Measurements from ENCODE around the gene ZNF536. TPM values are rescaled to one million over a fixed set of nuclear protein-coding genes. Genes with fewer than 3 reads are reported as not detected.

The ZNF536 gene
- total and polyA plus RNA-seq, 2 of the 13 experiments (the other 11 are each of a cell fraction or from before 2014, with no cell fraction given): not detected

DNA sequence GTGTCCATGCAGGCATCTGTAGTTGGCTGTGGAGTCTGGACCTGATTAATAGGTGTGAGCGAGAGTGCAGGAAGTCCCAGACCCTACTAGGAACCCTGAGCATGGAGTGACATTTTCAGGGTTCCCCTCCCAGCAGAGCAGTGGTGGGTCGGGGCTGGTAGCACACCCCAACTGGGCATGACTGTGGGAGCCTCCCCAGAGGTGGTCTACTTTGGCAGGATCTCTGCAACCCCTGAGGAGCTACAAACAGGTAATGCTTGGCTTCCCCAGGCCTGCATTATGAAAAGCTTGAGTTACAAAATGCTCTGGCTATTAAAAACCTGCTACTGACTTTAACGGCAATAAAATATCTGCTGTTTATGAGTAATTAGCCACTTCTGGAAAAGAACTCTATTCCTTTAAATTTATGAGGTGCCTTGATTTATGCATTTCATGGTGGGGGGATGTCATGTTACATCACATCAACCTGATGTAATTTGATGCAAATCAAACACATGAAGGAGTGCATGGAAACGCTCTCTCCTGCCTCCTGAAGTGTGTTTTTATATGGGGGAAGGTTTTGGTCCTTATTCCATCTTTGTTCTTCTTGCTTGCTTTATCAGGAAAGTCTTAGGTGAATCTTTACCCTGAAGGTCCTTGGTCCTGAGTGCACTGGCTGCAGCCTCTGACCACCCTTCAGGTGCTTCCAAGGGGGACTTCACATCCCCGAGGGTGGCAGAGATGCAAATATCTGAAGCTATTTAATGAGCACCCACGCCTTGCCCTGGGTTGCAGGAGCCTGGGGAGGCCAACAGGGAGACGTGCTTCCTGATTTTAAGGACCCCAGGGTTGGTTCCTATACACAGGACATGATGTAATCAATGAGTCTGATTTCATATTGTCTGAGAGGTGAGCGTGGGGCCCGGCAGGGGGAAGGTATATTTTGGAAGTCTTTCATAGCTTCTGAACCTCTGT, 54.0 kb downstream of the ZNF536 start:
- CTCF ChIA-PET (ENCODE audit: low intra/inter-chr PET ratio, low total read pairs): no interaction called here
- Histone ChIP-seq H3K4me3 (replicated peaks in 1 of 3; ENCODE audit: insufficient read depth in 1 of 3, low read depth in 2 of 3, low read length in 3 of 3) (no peak overlapping the region), H3K9ac (ENCODE audit: insufficient read depth, low read depth, low read length) (no peak overlapping the region), H3K9me3 (ENCODE audit: low read length) (no peaks in the 10 kb centered on the region), H3K79me2 (ENCODE audit: insufficient read depth, low read length) (no peaks in the 10 kb centered on the region), H3K4me2 (ENCODE audit: low read depth, low read length) (no peak overlapping the region), H3K36me3 (replicated peaks in 1 of 2; ENCODE audit: control insufficient read depth in 1 of 2, insufficient read depth in 2 of 2, low read length in 2 of 2) (no peaks in the 10 kb centered on the region), H3K4me1 (ENCODE audit: insufficient read depth, low read length) (no peaks in the 10 kb centered on the region), H4K20me1 (ENCODE audit: insufficient read depth, low read length) (no peaks in the 10 kb centered on the region), H3K27me3 (ENCODE audit: control insufficient read depth in 1 of 2, insufficient read depth in 2 of 2, low read length in 2 of 2) (no peaks in the 10 kb centered on the region; a peak in 2 of 5 replicates), H3K27ac (ENCODE audit: extremely low read length, insufficient read depth, low read length) (no peak overlapping the region), H2AFZ (ENCODE audit: low read length) (no peak overlapping the region)
- no peak for ATAC-seq
- TF ChIP-seq PRMT3 (CRISPR knock-in tag; IDR thresholded peaks at IDR 0.05; ENCODE audit: borderline replicate concordance, low read depth) (no peak), IRX3 (CRISPR knock-in tag; IDR thresholded peaks at IDR 0.05; ENCODE audit: borderline replicate concordance, low read depth) (no peak), TP53 (CRISPR knock-in tag; conservative IDR thresholded peaks at IDR 0.05) (no peak), KAT8 (CRISPR knock-in tag; IDR thresholded peaks at IDR 0.05) (no peak), NFATC3 (CRISPR knock-in tag; IDR thresholded peaks at IDR 0.05) (no peak), SP1 (IDR thresholded peaks at IDR 0.05) (no peak), SP1 (CRISPR knock-in tag; IDR thresholded peaks at IDR 0.05) (no peak), U2AF1 (optimal IDR thresholded peaks at IDR 0.05; ENCODE audit: low read depth, low read length) (no peak), PRDM4 (CRISPR knock-in tag; IDR thresholded peaks at IDR 0.05; ENCODE audit: borderline replicate concordance) (no peak), SRSF9 (IDR thresholded peaks at IDR 0.05; ENCODE audit: borderline replicate concordance, insufficient read depth, low read depth, low read length, poor library complexity, severe bottlenecking) (no peak), ZNF879 (CRISPR knock-in tag; IDR thresholded peaks at IDR 0.05) (no peak), NBN (conservative IDR thresholded peaks at IDR 0.05) (no peak), ZNF143 (CRISPR knock-in tag; IDR thresholded peaks at IDR 0.05) (no peak), BORCS8-MEF2B (CRISPR knock-in tag; IDR thresholded peaks at IDR 0.05) (no peak), ZNF180 (CRISPR knock-in tag; IDR thresholded peaks at IDR 0.05; ENCODE audit: borderline replicate concordance, low read depth) (no peak), SYNCRIP (IDR thresholded peaks at IDR 0.05; ENCODE audit: insufficient read depth, low read depth, low read length) (no peak)
- TF ChIP-seq, protein P1, sequence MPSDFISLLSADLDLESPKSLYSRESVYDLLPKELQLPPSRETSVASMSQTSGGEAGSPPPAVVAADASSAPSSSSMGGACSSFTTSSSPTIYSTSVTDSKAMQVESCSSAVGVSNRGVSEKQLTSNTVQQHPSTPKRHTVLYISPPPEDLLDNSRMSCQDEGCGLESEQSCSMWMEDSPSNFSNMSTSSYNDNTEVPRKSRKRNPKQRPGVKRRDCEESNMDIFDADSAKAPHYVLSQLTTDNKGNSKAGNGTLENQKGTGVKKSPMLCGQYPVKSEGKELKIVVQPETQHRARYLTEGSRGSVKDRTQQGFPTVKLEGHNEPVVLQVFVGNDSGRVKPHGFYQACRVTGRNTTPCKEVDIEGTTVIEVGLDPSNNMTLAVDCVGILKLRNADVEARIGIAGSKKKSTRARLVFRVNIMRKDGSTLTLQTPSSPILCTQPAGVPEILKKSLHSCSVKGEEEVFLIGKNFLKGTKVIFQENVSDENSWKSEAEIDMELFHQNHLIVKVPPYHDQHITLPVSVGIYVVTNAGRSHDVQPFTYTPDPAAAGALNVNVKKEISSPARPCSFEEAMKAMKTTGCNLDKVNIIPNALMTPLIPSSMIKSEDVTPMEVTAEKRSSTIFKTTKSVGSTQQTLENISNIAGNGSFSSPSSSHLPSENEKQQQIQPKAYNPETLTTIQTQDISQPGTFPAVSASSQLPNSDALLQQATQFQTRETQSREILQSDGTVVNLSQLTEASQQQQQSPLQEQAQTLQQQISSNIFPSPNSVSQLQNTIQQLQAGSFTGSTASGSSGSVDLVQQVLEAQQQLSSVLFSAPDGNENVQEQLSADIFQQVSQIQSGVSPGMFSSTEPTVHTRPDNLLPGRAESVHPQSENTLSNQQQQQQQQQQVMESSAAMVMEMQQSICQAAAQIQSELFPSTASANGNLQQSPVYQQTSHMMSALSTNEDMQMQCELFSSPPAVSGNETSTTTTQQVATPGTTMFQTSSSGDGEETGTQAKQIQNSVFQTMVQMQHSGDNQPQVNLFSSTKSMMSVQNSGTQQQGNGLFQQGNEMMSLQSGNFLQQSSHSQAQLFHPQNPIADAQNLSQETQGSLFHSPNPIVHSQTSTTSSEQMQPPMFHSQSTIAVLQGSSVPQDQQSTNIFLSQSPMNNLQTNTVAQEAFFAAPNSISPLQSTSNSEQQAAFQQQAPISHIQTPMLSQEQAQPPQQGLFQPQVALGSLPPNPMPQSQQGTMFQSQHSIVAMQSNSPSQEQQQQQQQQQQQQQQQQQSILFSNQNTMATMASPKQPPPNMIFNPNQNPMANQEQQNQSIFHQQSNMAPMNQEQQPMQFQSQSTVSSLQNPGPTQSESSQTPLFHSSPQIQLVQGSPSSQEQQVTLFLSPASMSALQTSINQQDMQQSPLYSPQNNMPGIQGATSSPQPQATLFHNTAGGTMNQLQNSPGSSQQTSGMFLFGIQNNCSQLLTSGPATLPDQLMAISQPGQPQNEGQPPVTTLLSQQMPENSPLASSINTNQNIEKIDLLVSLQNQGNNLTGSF (CRISPR knock-in tag; IDR thresholded peaks at IDR 0.05): no peak
- POLR2A ChIA-PET: no interaction called here
- no TSS peak for BruUV-seq (replicated peaks)
- no peak for FAIRE-seq
- 9% methylated on average over 7 of the region's 9 CpGs for WGBS (ENCODE audit: low lambda C conversion rate)
- DNase-seq (ENCODE audit: low spot score): no peak
- in situ Hi-C loops (cut with HindIII; ENCODE audit: extremely low pct_ligation_motif_present, low pct_unique_long_range_greater_than_20kb): no loop called here
- intact Hi-C loops (cut with micrococcal nuclease; ENCODE audit: unreplicated experiment): no loop called here
